Keratinocyte (primary cell): ENCODE results near the gene TMEM201. TPM values are rescaled to one million over a fixed set of nuclear protein-coding genes. Genes with fewer than 3 reads are reported as not detected.

Source experiments
- DNase-seq: peaks from one replicate; pipeline ENCODE4 v3.0.0-alpha.2; 2011; ENCODE audit warnings: low read depth, missing footprints, low spot score
- FAIRE-seq: peaks from 2 replicates; lab custom pipeline; 2011; peaks lifted over from hg19 to GRCh38; lab: Jason Lieb, UNC
- H2AFZ ChIP-seq: 2 replicates; pipeline ENCODE4 v1.6.0; 2012; ENCODE audit warnings: low read length, control low read depth, inconsistent platforms; ENCODE audit not compliant: control insufficient read depth
- H3K27ac ChIP-seq: 2 replicates; pipeline ENCODE4 v1.5.1; 2011; ENCODE audit warnings: low read length; ENCODE audit not compliant: control insufficient read depth, insufficient read depth
- H3K27me3 ChIP-seq: 3 replicates; pipeline ENCODE4 v1.6.0; 2011; ENCODE audit warnings: low read length; ENCODE audit not compliant: control insufficient read depth, insufficient read depth; ENCODE audit errors: extremely low read depth
- H3K36me3 ChIP-seq, 2 experiments: 2 replicates in 1 of 2; 3 replicates in 1 of 2; pipeline ENCODE4 v1.5.1; 2011; ENCODE audit warnings: low read length in 2 of 2, mild to moderate bottlenecking in 1 of 2; ENCODE audit not compliant: control insufficient read depth in 2 of 2, insufficient read depth in 2 of 2; ENCODE audit errors: extremely low read depth in 1 of 2
- H3K4me1 ChIP-seq: 3 replicates; pipeline ENCODE4 v1.5.1; 2011; ENCODE audit warnings: low read length; ENCODE audit not compliant: control insufficient read depth, insufficient read depth; ENCODE audit errors: extremely low read depth
- H3K4me2 ChIP-seq: 3 replicates; pipeline ENCODE4 v1.6.0; 2011; ENCODE audit warnings: low read depth, low read length; ENCODE audit not compliant: control insufficient read depth, insufficient read depth; ENCODE audit errors: extremely low read depth
- H3K4me3 ChIP-seq, 3 experiments: fragments of 200-600 bp in 1 of 3; sonication (generic) in 1 of 3; 2 replicates in 2 of 3; 3 replicates in 1 of 3; pipeline ENCODE4 v1.5.1; 2011 to 2016; ENCODE audit warnings: low read length in 3 of 3, mild to moderate bottlenecking in 3 of 3, control low read depth in 2 of 3, inconsistent platforms in 1 of 3, low read depth in 1 of 3, mixed read lengths in 1 of 3, mixed run types in 1 of 3, moderate library complexity in 1 of 3; ENCODE audit not compliant: control insufficient read depth in 2 of 3, insufficient read depth in 2 of 3; ENCODE audit errors: extremely low read depth in 1 of 3
- H3K79me2 ChIP-seq: 2 replicates; pipeline ENCODE4 v1.6.0; 2012; ENCODE audit warnings: low read length; ENCODE audit not compliant: control insufficient read depth, insufficient read depth
- H3K9ac ChIP-seq: 3 replicates; pipeline ENCODE4 v1.6.0; 2011; ENCODE audit warnings: low read length; ENCODE audit not compliant: control insufficient read depth, insufficient read depth; ENCODE audit errors: extremely low read depth
- H3K9me1 ChIP-seq: 3 replicates; pipeline ENCODE4 v1.6.0; 2011; ENCODE audit warnings: low read length; ENCODE audit not compliant: control insufficient read depth, insufficient read depth; ENCODE audit errors: extremely low read depth
- H3K9me3 ChIP-seq: 2 replicates; pipeline ENCODE4 v1.5.1; 2012; ENCODE audit warnings: low read depth, low read length; ENCODE audit not compliant: control insufficient read depth
- H4K20me1 ChIP-seq: 3 replicates; pipeline ENCODE4 v1.6.0; 2011; ENCODE audit warnings: low read length; ENCODE audit not compliant: control insufficient read depth, insufficient read depth; ENCODE audit errors: extremely low read depth
- CTCF ChIP-seq, 3 experiments: IDR thresholded peaks in 1 of 3; conservative IDR thresholded peaks in 1 of 3; optimal IDR thresholded peaks in 1 of 3; 2 replicates in 2 of 3; 3 replicates in 1 of 3; pipeline versions ENCODE3 to v1.5.1; 2011; ENCODE audit warnings: low read length in 3 of 3, mild to moderate bottlenecking in 3 of 3, moderate library complexity in 2 of 3, control low read depth in 1 of 3, inconsistent platforms in 1 of 3; ENCODE audit not compliant: insufficient read depth in 2 of 3; ENCODE audit errors: extremely low read depth in 1 of 3
- EZH2 ChIP-seq: IDR thresholded peaks from one replicate; pipeline ENCODE4 v1.6.1; 2012; ENCODE audit warnings: inconsistent platforms, mild to moderate bottlenecking, low read length, moderate library complexity
- dilution Hi-C: fragments of 300-500 bp; cut with MboI; formaldehyde crosslinking; loops from one replicate; pipeline ENCODE4 v1.7.0; 2020; ENCODE audit warnings: low sequenced_read_pairs; ENCODE audit not compliant: extremely low pct_ligation_motif_present
- polyA plus RNA-seq, 5 experiments: library from polyadenylated mRNA; depleted of rRNA in 3 of 5; stranded (reverse) in 3 of 5; stranded (forward) in 1 of 5; unstranded in 1 of 5; fragments of >200 nt; gene quantifications; 1 replicate in 1 of 5; 2 replicates in 3 of 5; 3 replicates in 1 of 5; pipeline versions ENCODE4 v1.2.1 to v1.2.3, GENCODE V29; 2011 to 2012; ENCODE audit warnings: missing spikeins in 2 of 5, low read depth in 1 of 5, low replicate concordance in 1 of 5

Gene TMEM201
- polyA plus RNA-seq, 1 donor (not counting 4 experiments of a cell fraction or from before 2014, with no cell fraction given) = 1.5 TPM

- TF ChIP-seq CTCF (optimal IDR thresholded peaks at IDR 0.05 in 1 of 3, IDR thresholded peaks at IDR 0.05 in 1 of 3, conservative IDR thresholded peaks at IDR 0.05 in 1 of 3; ENCODE audit: extremely low read depth in 1 of 3, insufficient read depth in 2 of 3, low read length in 3 of 3) (no peak), EZH2 (no peak)
- H3K4me3 ChIP-seq = no peak overlapping the region
- H3K36me3 ChIP-seq = peaks cover 21 to 28% of the 10 kb centered on the region in 2 experiments
- no peaks in the 10 kb centered on the region for H3K9me1 ChIP-seq
- FAIRE-seq = no peak
- no peaks in the 10 kb centered on the region for H4K20me1 ChIP-seq
- no peaks in the 10 kb centered on the region for H3K4me1 ChIP-seq
- H3K4me2 ChIP-seq = no peak overlapping the region
- DNase-seq = no peak
- no peaks in the 10 kb centered on the region for H3K27me3 ChIP-seq
- H3K9me3 ChIP-seq = no peaks in the 10 kb centered on the region
- no peak overlapping the region for H3K9ac ChIP-seq
- no peaks in the 10 kb centered on the region for H3K79me2 ChIP-seq
- no peak overlapping the region for H2AFZ ChIP-seq
- dilution Hi-C loops = no loop called here
- H3K27ac ChIP-seq = no peak overlapping the region
Measured at GRCh38 chr1:9604836-9605235, 16.1 kb downstream of the TMEM201 start.

GRCh38 chr1:9605946-9606455 is 17.3 kb downstream of the TMEM201 start:
- Histone ChIP-seq H3K27me3 (no peaks in the 10 kb centered on the region), H3K4me1 (no peaks in the 10 kb centered on the region), H3K4me3 (no peak overlapping the region), H3K27ac (no peak overlapping the region), H3K9me3 (no peaks in the 10 kb centered on the region), H4K20me1 (no peaks in the 10 kb centered on the region), H3K9me1 (no peaks in the 10 kb centered on the region), H3K4me2 (no peak overlapping the region), H3K9ac (no peak overlapping the region), H3K36me3 (peaks cover 17 to 23% of the 10 kb centered on the region in 2 experiments), H2AFZ (no peak overlapping the region), H3K79me2 (no peaks in the 10 kb centered on the region)
- no peak for DNase-seq
- TF ChIP-seq CTCF (optimal IDR thresholded peaks at IDR 0.05 in 1 of 3, IDR thresholded peaks at IDR 0.05 in 1 of 3, conservative IDR thresholded peaks at IDR 0.05 in 1 of 3; ENCODE audit: extremely low read depth in 1 of 3, insufficient read depth in 2 of 3, low read length in 3 of 3) = no peak
- TF ChIP-seq EZH2 = no peak
- no peak for FAIRE-seq
- dilution Hi-C loops = no loop called here
